B cell (primary cell): ENCODE data around the gene CCNG1. TPM values are rescaled to one million over a fixed set of nuclear protein-coding genes. Genes with fewer than 3 reads are reported as not detected.

ENCODE experiments used
- ATAC-seq: fragments of 200-7000 bp; cut with Tn5 transposase; one replicate; pipeline ENCODE4 v1.10.0; 2021; ENCODE audit warnings: low read depth, mild to moderate bottlenecking, moderate number of reproducible peaks, moderate library complexity
- CTCF ChIA-PET: fragments of 350-600 bp; sonication (Branson Sonifier 250); formaldehyde crosslinking; loops from one replicate; lab custom pipeline; 2021; ENCODE audit warnings: antibody characterized with exemption, inconsistent platforms; lab: Charles Lee
- POLR2A ChIA-PET: fragments of 350-600 bp; sonication (Branson Sonifier 250); formaldehyde crosslinking; loops from one replicate; lab custom pipeline; 2021; ENCODE audit warnings: antibody characterized with exemption; lab: Charles Lee
- DNase-seq: peaks from one replicate; pipeline ENCODE4 v3.0.0; 2013
- H2AFZ ChIP-seq: 2 replicates; pipeline ENCODE4 v1.6.1; 2012; ENCODE audit warnings: mild to moderate bottlenecking, low read depth, low read length; ENCODE audit not compliant: insufficient read depth, poor library complexity, severe bottlenecking
- H3K27ac ChIP-seq, 2 donors: 1 replicate in 1 of 2; 2 replicates in 1 of 2; pipeline ENCODE4 v1.5.1; 2012 to 2013; ENCODE audit warnings: low read length in 2 of 2, mild to moderate bottlenecking in 2 of 2, moderate library complexity in 1 of 2
- H3K27me3 ChIP-seq, 4 experiments: fragments of 200-600 bp in 1 of 4; sonication (generic) in 1 of 4; replicated peaks in 1 of 4; 1 replicate in 2 of 4; 2 replicates in 2 of 4; pipeline versions ENCODE4 v1.6.1 to v1.7.0; 2013 to 2016; ENCODE audit warnings: low read length in 3 of 4, mild to moderate bottlenecking in 2 of 4, mixed read lengths in 1 of 4, moderate library complexity in 1 of 4; ENCODE audit not compliant: insufficient read depth in 4 of 4, control insufficient read depth in 3 of 4; ENCODE audit errors: control extremely low read depth in 1 of 4
- H3K36me3 ChIP-seq, 2 experiments: replicated peaks in 1 of 2; 1 replicate in 1 of 2; 2 replicates in 1 of 2; pipeline versions ENCODE4 v1.6.1 to v1.7.1; 2013; ENCODE audit warnings: low read length in 1 of 2; ENCODE audit not compliant: insufficient read depth in 2 of 2, control insufficient read depth in 1 of 2; ENCODE audit errors: control extremely low read depth in 1 of 2, extremely low read depth in 1 of 2
- H3K4me1 ChIP-seq, 2 donors: fragments of 200-600 bp in 1 of 2; sonication (generic) in 1 of 2; 1 replicate in 1 of 2; 2 replicates in 1 of 2; pipeline versions ENCODE4 v1.5.1 to v1.6.1; 2013 to 2017; ENCODE audit warnings: low read length in 2 of 2; ENCODE audit not compliant: control insufficient read depth in 2 of 2, insufficient read depth in 2 of 2
- H3K4me2 ChIP-seq: replicated peaks from 2 replicates; pipeline ENCODE3; 2012; ENCODE audit warnings: mild to moderate bottlenecking, low read depth, low read length; ENCODE audit not compliant: poor library complexity, severe bottlenecking
- H3K4me3 ChIP-seq, 5 experiments: fragments of 200-600 bp in 1 of 5; sonication (generic) in 1 of 5; 1 replicate in 3 of 5; 2 replicates in 2 of 5; pipeline versions ENCODE4 v1.5.1 to v1.7.0; 2011 to 2016; ENCODE audit warnings: low read length in 4 of 5, mild to moderate bottlenecking in 4 of 5, low read depth in 2 of 5, control low read depth in 1 of 5, moderate library complexity in 1 of 5; ENCODE audit not compliant: insufficient read depth in 1 of 5; ENCODE audit errors: control extremely low read depth in 1 of 5, extremely low read depth in 1 of 5
- H3K79me2 ChIP-seq: fragments of 200-600 bp; sonication (generic); one replicate; pipeline ENCODE4 v1.6.0; 2016; ENCODE audit warnings: low read length; ENCODE audit not compliant: control insufficient read depth, insufficient read depth
- H3K9ac ChIP-seq: fragments of 200-600 bp; sonication (generic); 2 replicates; pipeline ENCODE4 v1.6.1; 2017; ENCODE audit warnings: mild to moderate bottlenecking, low read length, moderate library complexity
- H3K9me3 ChIP-seq, 3 donors: one replicate each; pipeline versions ENCODE4 v1.6.1 to v1.7.1; 2013; ENCODE audit warnings: low read length in 2 of 3; ENCODE audit not compliant: control insufficient read depth in 2 of 3, insufficient read depth in 1 of 3; ENCODE audit errors: control extremely low read depth in 1 of 3
- H4K20me1 ChIP-seq: 2 replicates; pipeline ENCODE4 v1.6.0; 2012; ENCODE audit warnings: mild to moderate bottlenecking, low read length; ENCODE audit not compliant: insufficient read depth, control insufficient read depth, poor library complexity, severe bottlenecking
- H3K27ac Mint-ChIP-seq: one replicate; pipeline ENCODE4 v1.8.0; 2021; ENCODE audit warnings: mixed read lengths
- H3K27me3 Mint-ChIP-seq: one replicate; pipeline ENCODE4 v1.8.0; 2021; ENCODE audit warnings: mixed read lengths
- H3K4me1 Mint-ChIP-seq: one replicate; pipeline ENCODE4 v1.8.0; 2021; ENCODE audit warnings: mixed read lengths
- H3K4me3 Mint-ChIP-seq: one replicate; pipeline ENCODE4 v1.8.0; 2021; ENCODE audit warnings: mixed read lengths
- H3K9me3 Mint-ChIP-seq: one replicate; pipeline ENCODE4 v1.8.0; 2022; ENCODE audit warnings: mixed read lengths; ENCODE audit not compliant: insufficient read depth
- CTCF ChIP-seq: fragments of 200-600 bp; IDR thresholded peaks from one replicate; pipeline ENCODE4 v1.8.0; 2022; ENCODE audit warnings: antibody characterized with exemption, mild to moderate bottlenecking
- EZH2 ChIP-seq: IDR thresholded peaks from 2 replicates; pipeline ENCODE4 v1.6.1; 2012; ENCODE audit warnings: borderline replicate concordance, low read depth, mild to moderate bottlenecking, moderate library complexity, low read length; ENCODE audit not compliant: insufficient read depth, poor library complexity, severe bottlenecking
- WGBS: methylation state at CpG from one replicate; pipeline ENCODE4 v1.1.5; 2013; ENCODE audit warnings: missing lambda C conversion rate; ENCODE audit not compliant: insufficient coverage; 5-methylcytosine and 5-hydroxymethylcytosine counted together
- intact Hi-C: fragments of 100-400 bp; cut with micrococcal nuclease; formaldehyde crosslinking; loops from one replicate; pipeline ENCODE4 v1.10.0; 2022
- polyA plus RNA-seq: library from polyadenylated mRNA; depleted of rRNA; stranded (reverse); fragments of >200 nt; gene quantifications from 2 replicates; pipeline ENCODE4 v1.2.3, GENCODE V29; 2012
- total RNA-seq, 2 donors: library from RNA; stranded (reverse); fragments of 120-200 nt in 1 of 2; gene quantifications; 1 replicate in 1 of 2; 2 replicates in 1 of 2; pipeline versions ENCODE4 v1.2.3 to v1.2.4, GENCODE V29; 2013 to 2022

The CCNG1 gene
- total and polyA plus RNA-seq, 2 donors (not counting 1 experiment from before 2014, with no cell fraction given) = 29.0 to 80.1 TPM

GRCh38 chr5:163434401-163434866, 3.0 kb upstream of the CCNG1 start:
- Histone ChIP-seq H3K27me3 (no peaks in the 10 kb centered on the region), H3K36me3 (no peaks in the 10 kb centered on the region), H3K4me3 (no peak overlapping the region), H3K27ac (no peak overlapping the region), H3K9me3 (no peaks in the 10 kb centered on the region), H3K4me2 (no peak overlapping the region), H2AFZ (no peak overlapping the region), H3K79me2 (peaks cover 21% of the 10 kb centered on the region), H4K20me1 (no peaks in the 10 kb centered on the region), H3K9ac (no peak overlapping the region), H3K4me1 (peaks cover 15 to 23% of the 10 kb centered on the region in 2 donors)
- no peaks in the 10 kb centered on the region for H3K27me3 Mint-ChIP-seq
- peaks cover 27% of the 10 kb centered on the region for H3K4me1 Mint-ChIP-seq
- no peak overlapping the region for H3K4me3 Mint-ChIP-seq
- intact Hi-C loops = loop anchor here (10.0 kb wide), 1 partner anchor 480 kb away; no protein-coding TSS in a partner anchor
- ChIA-PET CTCF (no interaction called here), POLR2A (no interaction called here)
- TF ChIP-seq CTCF (no peak), EZH2 (no peak)
- no peak overlapping the region for H3K27ac Mint-ChIP-seq
- no peak for DNase-seq
- no peak for ATAC-seq
- H3K9me3 Mint-ChIP-seq = no peaks in the 10 kb centered on the region
- no CpG with 5 or more reads among the region's 3 CpGs for WGBS

GRCh38 chr5:163436515-163436914, 880 bp upstream of the CCNG1 start:
- Histone ChIP-seq H4K20me1 (no peaks in the 10 kb centered on the region), H2AFZ (peak overlapping the region; percentile 95), H3K4me2 (peak overlapping the region; percentile 79), H3K9me3 (no peaks in the 10 kb centered on the region), H3K27ac (peak overlapping the region; percentile 42 to 46), H3K4me1 (peaks cover 15 to 23% of the 10 kb centered on the region in 2 donors), H3K36me3 (peaks cover 4 to 10% of the 10 kb centered on the region in 2 experiments), H3K27me3 (no peaks in the 10 kb centered on the region), H3K4me3 (peak overlapping the region in 2 of 5 experiments; percentile 76 to 83), H3K9ac (peak overlapping the region; percentile 95), H3K79me2 (peaks cover 26% of the 10 kb centered on the region)
- ATAC-seq = no peak
- ChIA-PET CTCF (no interaction called here), POLR2A (no interaction called here)
- no peaks in the 10 kb centered on the region for H3K27me3 Mint-ChIP-seq
- H3K9me3 Mint-ChIP-seq = no peaks in the 10 kb centered on the region
- H3K4me3 Mint-ChIP-seq = peak overlapping the region; percentile 75
- TF ChIP-seq EZH2 (no peak), CTCF (no peak)
- intact Hi-C loops = loop anchor here (10.0 kb wide), 1 partner anchor 478 kb away; no protein-coding TSS in a partner anchor
- no peak for DNase-seq
- peaks cover 35% of the 10 kb centered on the region for H3K4me1 Mint-ChIP-seq
- WGBS = 100% methylated on average over 2 of the region's 4 CpGs
- peak overlapping the region; percentile 28 for H3K27ac Mint-ChIP-seq
